AG04450 (cell line): ENCODE results near the gene E2F8. TPM values are rescaled to one million over a fixed set of nuclear protein-coding genes. Genes with fewer than 3 reads are reported as not detected.

Source experiments
- CTCF ChIA-PET: fragments of 300-600, 350-600 bp; formaldehyde crosslinking; extraction: SDS; loops from one replicate; lab custom pipeline; 2022; ENCODE audit warnings: antibody characterized with exemption, inconsistent platforms; lab: Charles Lee
- POLR2A ChIA-PET: fragments of 350-600 bp; formaldehyde crosslinking; extraction: SDS; loops from one replicate; lab custom pipeline; 2021; ENCODE audit warnings: antibody characterized with exemption, inconsistent platforms; lab: Yijun Ruan, JAX
- DNase-seq: peaks from one replicate; pipeline ENCODE4 v3.0.0-alpha.2; 2011; ENCODE audit warnings: low read depth, low spot score
- H3K27ac ChIP-seq: one replicate; pipeline ENCODE4 v1.5.1; 2012; ENCODE audit warnings: low read depth, low read length, control low read depth
- H3K27me3 ChIP-seq: one replicate; pipeline ENCODE4 v1.6.0; 2012; ENCODE audit warnings: low read length; ENCODE audit not compliant: control insufficient read depth, insufficient read depth
- H3K4me3 ChIP-seq: 2 replicates; pipeline ENCODE4 v1.5.1; 2011; ENCODE audit warnings: mild to moderate bottlenecking, low read depth, low read length, control low read depth
- H3K9me3 ChIP-seq: 2 replicates; pipeline ENCODE4 v1.5.1; 2012; ENCODE audit warnings: low read length; ENCODE audit not compliant: control insufficient read depth, insufficient read depth
- polyA minus RNA-seq: library from RNA; depleted of rRNA, polyadenylated mRNA; stranded (reverse); fragments of >200 nt; gene quantifications from 2 replicates; pipeline ENCODE4 v1.2.3, GENCODE V29; 2011; rRNA and poly(A)+ RNA removed
- polyA plus RNA-seq: library from polyadenylated mRNA; depleted of rRNA; stranded (reverse); fragments of >200 nt; gene quantifications from 2 replicates; pipeline ENCODE4 v1.2.3, GENCODE V29; 2011; rRNA removed
- TF ChIP-seq, protein P1 (sequence below): IDR thresholded peaks from 2 replicates; pipeline ENCODE4 v1.5.1; 2011; ENCODE audit warnings: low read depth, low read length, control low read depth, inconsistent platforms

E2F8 gene, protein sequence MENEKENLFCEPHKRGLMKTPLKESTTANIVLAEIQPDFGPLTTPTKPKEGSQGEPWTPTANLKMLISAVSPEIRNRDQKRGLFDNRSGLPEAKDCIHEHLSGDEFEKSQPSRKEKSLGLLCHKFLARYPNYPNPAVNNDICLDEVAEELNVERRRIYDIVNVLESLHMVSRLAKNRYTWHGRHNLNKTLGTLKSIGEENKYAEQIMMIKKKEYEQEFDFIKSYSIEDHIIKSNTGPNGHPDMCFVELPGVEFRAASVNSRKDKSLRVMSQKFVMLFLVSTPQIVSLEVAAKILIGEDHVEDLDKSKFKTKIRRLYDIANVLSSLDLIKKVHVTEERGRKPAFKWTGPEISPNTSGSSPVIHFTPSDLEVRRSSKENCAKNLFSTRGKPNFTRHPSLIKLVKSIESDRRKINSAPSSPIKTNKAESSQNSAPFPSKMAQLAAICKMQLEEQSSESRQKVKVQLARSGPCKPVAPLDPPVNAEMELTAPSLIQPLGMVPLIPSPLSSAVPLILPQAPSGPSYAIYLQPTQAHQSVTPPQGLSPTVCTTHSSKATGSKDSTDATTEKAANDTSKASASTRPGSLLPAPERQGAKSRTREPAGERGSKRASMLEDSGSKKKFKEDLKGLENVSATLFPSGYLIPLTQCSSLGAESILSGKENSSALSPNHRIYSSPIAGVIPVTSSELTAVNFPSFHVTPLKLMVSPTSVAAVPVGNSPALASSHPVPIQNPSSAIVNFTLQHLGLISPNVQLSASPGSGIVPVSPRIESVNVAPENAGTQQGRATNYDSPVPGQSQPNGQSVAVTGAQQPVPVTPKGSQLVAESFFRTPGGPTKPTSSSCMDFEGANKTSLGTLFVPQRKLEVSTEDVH
- polyA plus RNA-seq (0.98 and 1.0 TPM in 2 replicates), polyA minus RNA-seq (0.92 and 1.3 TPM in 2 replicates)

DNA sequence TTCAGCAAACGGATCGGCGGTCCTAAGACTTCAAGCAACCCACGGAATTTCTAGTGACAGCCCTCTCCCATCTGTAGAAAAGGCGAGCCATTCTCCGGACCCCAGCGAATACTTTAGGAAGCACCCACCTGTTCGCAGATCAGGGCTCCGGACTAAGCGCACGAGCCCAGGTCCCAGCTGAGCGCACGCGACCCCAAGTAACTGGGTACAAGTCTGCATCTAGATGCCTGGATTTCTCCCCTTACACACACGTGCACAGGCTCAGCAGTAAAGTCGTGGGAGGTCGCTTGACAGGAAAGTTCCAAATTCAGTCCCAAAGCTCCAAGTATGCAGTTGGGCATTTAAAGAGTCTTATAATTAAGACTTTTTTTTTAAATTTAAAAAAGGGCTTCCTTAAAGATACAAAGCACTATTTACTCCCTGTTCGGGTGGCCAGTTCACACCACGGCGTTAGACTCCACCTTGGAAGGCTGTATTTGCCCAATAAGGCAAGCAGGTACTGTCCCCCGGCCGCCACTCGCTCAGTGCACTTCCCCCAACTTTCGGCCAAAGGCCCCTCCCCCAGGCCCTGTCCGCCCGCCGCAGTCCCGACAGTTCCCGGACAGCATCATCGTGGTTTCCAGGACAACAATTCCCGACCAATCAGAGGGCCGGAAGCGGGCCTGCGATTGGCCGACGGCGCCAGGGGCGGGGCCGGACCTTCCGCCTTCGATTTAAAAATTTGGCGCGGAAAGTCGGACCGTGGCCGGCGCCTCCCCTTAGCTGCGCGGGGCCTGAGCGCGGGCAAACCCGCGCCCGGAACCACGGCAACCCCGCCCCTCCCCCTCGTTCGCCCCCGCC lies at the start of gene E2F8:
E2F8 (minus strand) TSS at position 526 of the 840 bp plus-strand sequence. CDS start 824 bp downstream, outside the sequence.
- POLR2A ChIA-PET, result no interaction called here
- Histone ChIP-seq H3K4me3 (peak within 1 kb of the TSS; percentile 83), H3K9me3 (no peaks in the 10 kb centered on the region), H3K27ac (no peak within 1 kb of the TSS), H3K27me3 (peaks cover 23% of the 10 kb centered on the region)
- DNase-seq, result peak; percentile 80
- TF ChIP-seq, protein P1, sequence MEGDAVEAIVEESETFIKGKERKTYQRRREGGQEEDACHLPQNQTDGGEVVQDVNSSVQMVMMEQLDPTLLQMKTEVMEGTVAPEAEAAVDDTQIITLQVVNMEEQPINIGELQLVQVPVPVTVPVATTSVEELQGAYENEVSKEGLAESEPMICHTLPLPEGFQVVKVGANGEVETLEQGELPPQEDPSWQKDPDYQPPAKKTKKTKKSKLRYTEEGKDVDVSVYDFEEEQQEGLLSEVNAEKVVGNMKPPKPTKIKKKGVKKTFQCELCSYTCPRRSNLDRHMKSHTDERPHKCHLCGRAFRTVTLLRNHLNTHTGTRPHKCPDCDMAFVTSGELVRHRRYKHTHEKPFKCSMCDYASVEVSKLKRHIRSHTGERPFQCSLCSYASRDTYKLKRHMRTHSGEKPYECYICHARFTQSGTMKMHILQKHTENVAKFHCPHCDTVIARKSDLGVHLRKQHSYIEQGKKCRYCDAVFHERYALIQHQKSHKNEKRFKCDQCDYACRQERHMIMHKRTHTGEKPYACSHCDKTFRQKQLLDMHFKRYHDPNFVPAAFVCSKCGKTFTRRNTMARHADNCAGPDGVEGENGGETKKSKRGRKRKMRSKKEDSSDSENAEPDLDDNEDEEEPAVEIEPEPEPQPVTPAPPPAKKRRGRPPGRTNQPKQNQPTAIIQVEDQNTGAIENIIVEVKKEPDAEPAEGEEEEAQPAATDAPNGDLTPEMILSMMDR, result no peak
- CTCF ChIA-PET, result no interaction called here

DNA sequence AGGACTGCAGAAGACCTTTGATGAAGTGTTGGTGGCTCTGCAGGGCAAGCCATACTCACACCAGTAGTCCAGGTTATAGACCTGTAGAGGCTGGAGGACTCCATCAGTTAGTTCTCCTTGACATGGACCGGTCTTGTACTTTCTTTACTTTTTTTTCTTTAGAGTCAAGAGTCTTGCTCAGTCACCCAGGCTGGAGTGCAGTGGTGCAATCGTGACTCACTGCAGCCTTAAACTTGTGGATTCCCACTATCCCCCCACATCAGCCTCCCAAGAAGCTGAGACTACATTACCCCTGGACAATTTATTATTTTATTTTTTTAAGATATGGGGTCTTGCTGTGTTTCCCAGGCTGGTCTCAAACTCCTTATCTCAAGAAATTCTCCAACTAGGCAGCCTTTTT lies 49.6 kb upstream of the E2F8 start:
- CTCF ChIA-PET, result no interaction called here
- DNase-seq, result no peak
- TF ChIP-seq, protein P1, result no peak
- Histone ChIP-seq H3K27me3 (peaks cover 6% of the 10 kb centered on the region), H3K27ac (no peak overlapping the region), H3K4me3 (no peak overlapping the region), H3K9me3 (no peaks in the 10 kb centered on the region)
- POLR2A ChIA-PET, result no interaction called here

DNA sequence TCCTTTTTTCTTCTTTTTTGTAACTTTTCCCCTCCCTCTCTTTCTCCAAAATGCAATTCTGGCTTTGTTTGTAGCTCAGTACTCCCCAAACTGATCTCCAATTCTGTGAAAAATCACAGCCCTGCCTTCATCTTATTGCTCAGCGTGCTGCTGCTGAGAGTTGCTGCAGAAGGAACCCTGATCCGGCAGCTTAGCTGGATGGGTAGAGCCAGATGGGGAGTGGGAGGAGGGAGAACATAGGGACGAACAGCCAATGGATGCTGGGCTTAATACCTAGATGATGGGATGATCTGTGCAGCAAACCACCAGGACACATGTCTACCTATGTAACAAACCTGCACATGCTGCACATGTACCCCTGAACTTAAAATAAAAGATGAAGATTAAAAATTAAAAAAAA lies 47.5 kb upstream of the E2F8 start:
- CTCF ChIA-PET, result interaction anchor here (0.7 to 1.8 kb wide), 2 partner anchors 29 to 266 kb away, joined by 3 to 9 read pairs; no protein-coding TSS in a partner anchor
- POLR2A ChIA-PET, result no interaction called here

DNA sequence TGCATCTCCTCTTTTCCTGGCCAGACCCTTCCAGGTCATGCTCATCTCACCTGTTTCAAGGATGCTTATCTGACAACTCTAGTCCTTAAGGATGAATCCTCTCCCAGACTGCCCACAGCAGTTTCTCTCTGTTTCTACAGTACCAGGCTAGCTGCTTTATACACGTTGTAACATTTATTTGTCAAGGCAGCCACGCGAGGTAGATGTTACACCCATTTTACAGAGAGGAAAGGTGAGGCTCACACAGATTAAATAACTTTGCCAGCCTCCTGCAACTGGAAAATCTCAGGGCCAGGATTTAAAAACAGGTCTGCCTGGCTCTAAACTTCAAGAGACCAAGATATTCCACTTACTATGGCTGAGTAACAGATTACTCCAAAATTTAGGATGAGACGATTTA lies 45.7 kb upstream of the E2F8 start:
- ChIA-PET POLR2A (no interaction called here), CTCF (interaction anchor here (1.1 to 1.8 kb wide), 3 partner anchors 27 to 268 kb away, joined by 3 to 9 read pairs (median 3); no protein-coding TSS in a partner anchor)
- Histone ChIP-seq H3K27me3 (peaks cover 9% of the 10 kb centered on the region), H3K9me3 (no peaks in the 10 kb centered on the region), H3K4me3 (no peak overlapping the region), H3K27ac (no peak overlapping the region)
- TF ChIP-seq, protein P1, result no peak
- DNase-seq, result no peak

More for the DNA sequence above, 47.5 kb upstream of the E2F8 start:
- TF ChIP-seq, protein P1, result no peak
- no peak for DNase-seq
- Histone ChIP-seq H3K4me3 (no peak overlapping the region), H3K27me3 (peaks cover 9% of the 10 kb centered on the region), H3K27ac (no peak overlapping the region), H3K9me3 (no peaks in the 10 kb centered on the region)
